GM12878 (cell line): ENCODE measurements around the gene PTBP1. TPM values are rescaled to one million over a fixed set of nuclear protein-coding genes. Genes with fewer than 3 reads are reported as not detected.

Experiments used
- ATAC-seq: fragments of 200-7000 bp; cut with Tn5 transposase; 3 replicates; pipeline ENCODE4 v1.9.1; 2020; ENCODE audit warnings: mild to moderate bottlenecking, moderate library complexity
- BruUV-seq: library from RNA; stranded (reverse); fragments of 400-500 nt; replicated peaks from 2 replicates; lab custom pipeline; 2021; lab: Mats Ljungman, UMichigan
- CTCF ChIA-PET: fragments of 300-600 bp; sonication (Branson Sonifier 250); formaldehyde crosslinking; extraction: SDS; loops from one replicate; lab custom pipeline; 2021; ENCODE audit warnings: inconsistent platforms; lab: Yijun Ruan, JAX
- POLR2A ChIA-PET: fragments of 350-600 bp; formaldehyde crosslinking; extraction: SDS; loops from one replicate; lab custom pipeline; 2021; ENCODE audit warnings: inconsistent platforms; lab: Charles Lee
- RAD21 ChIA-PET: fragments of 300-600 bp; sonication (Branson Sonifier 250); formaldehyde crosslinking; loops from one replicate; lab custom pipeline; 2023; ENCODE audit warnings: antibody characterized with exemption; ENCODE audit not compliant: unreplicated experiment; lab: Charles Lee
- SMC1A ChIA-PET: fragments of 300-600 bp; sonication (Branson Sonifier 250); formaldehyde crosslinking; loops from one replicate; lab custom pipeline; 2023; ENCODE audit not compliant: unreplicated experiment, uncharacterized antibody; lab: Charles Lee
- DNase-seq: peaks from one replicate; pipeline ENCODE4 v3.0.0-alpha.2; 2011; ENCODE audit warnings: low read depth, low spot score
- FAIRE-seq: peaks from 3 replicates; lab custom pipeline; 2011; peaks lifted over from hg19 to GRCh38; lab: Jason Lieb, UNC
- H2AFZ ChIP-seq: 2 replicates; pipeline ENCODE4 v1.6.0; 2011; ENCODE audit warnings: low read depth, low read length, control low read depth; ENCODE audit not compliant: control insufficient read depth
- H3K27ac ChIP-seq: 2 replicates; pipeline ENCODE4 v1.5.1; 2011; ENCODE audit warnings: control low read depth; ENCODE audit not compliant: control insufficient read depth, insufficient read depth
- H3K27me3 ChIP-seq, 2 experiments: replicated peaks in 1 of 2; 2 replicates each; pipeline versions ENCODE4 v1.6.0 to v1.6.1; 2011; ENCODE audit warnings: low read length in 1 of 2; ENCODE audit not compliant: control insufficient read depth in 2 of 2, insufficient read depth in 2 of 2
- H3K36me3 ChIP-seq, 2 experiments: 2 replicates each; pipeline ENCODE4 v1.5.1; 2011; ENCODE audit warnings: low read length in 1 of 2; ENCODE audit not compliant: control insufficient read depth in 2 of 2, insufficient read depth in 2 of 2
- H3K4me1 ChIP-seq: 2 replicates; pipeline ENCODE4 v1.6.1; 2011; ENCODE audit warnings: mild to moderate bottlenecking, low read length, moderate library complexity, mixed read lengths; ENCODE audit not compliant: control insufficient read depth, insufficient read depth
- H3K4me2 ChIP-seq: 2 replicates; pipeline ENCODE4 v1.6.0; 2011; ENCODE audit warnings: control low read depth; ENCODE audit not compliant: control insufficient read depth, insufficient read depth
- H3K4me3 ChIP-seq: fragments of 200-600 bp; sonication (generic); 2 replicates; pipeline ENCODE4 v1.5.1; 2016
- H3K79me2 ChIP-seq: 2 replicates; pipeline ENCODE4 v1.6.0; 2011; ENCODE audit warnings: low read length; ENCODE audit not compliant: control insufficient read depth, insufficient read depth
- H3K9ac ChIP-seq: 2 replicates; pipeline ENCODE4 v1.8.0; 2011; ENCODE audit warnings: low read length, control low read depth, mixed read lengths; ENCODE audit not compliant: control insufficient read depth, insufficient read depth
- H3K9me3 ChIP-seq: replicated peaks from 3 replicates; pipeline ENCODE4 v1.5.1; 2011; ENCODE audit warnings: mild to moderate bottlenecking, low read length; ENCODE audit not compliant: control insufficient read depth, insufficient read depth
- H4K20me1 ChIP-seq: 2 replicates; pipeline ENCODE4 v1.6.0; 2011; ENCODE audit not compliant: control insufficient read depth, insufficient read depth
- BCL11A ChIP-seq: IDR thresholded peaks from 2 replicates; pipeline ENCODE4 v1.6.1; 2011; ENCODE audit warnings: low read depth, low read length
- CREM ChIP-seq: IDR thresholded peaks from 2 replicates; pipeline ENCODE4 v1.6.1; 2014; ENCODE audit warnings: antibody characterized with exemption, low read depth
- FOXK2 ChIP-seq: fragments of 450-650 bp; IDR thresholded peaks from 2 replicates; pipeline ENCODE4 v1.6.1; 2017; ENCODE audit warnings: mild to moderate bottlenecking, moderate library complexity
- PAX5 ChIP-seq: IDR thresholded peaks from 2 replicates; pipeline ENCODE4 v1.6.1; 2011; ENCODE audit warnings: low read depth, low read length, borderline replicate concordance
- POLR2A ChIP-seq: IDR thresholded peaks from 2 replicates; pipeline ENCODE4 v1.6.1; 2011; ENCODE audit warnings: low read depth, mild to moderate bottlenecking, low read length
- POLR2AphosphoS5 ChIP-seq: IDR thresholded peaks from 2 replicates; pipeline ENCODE4 v1.6.1; 2011; ENCODE audit warnings: mild to moderate bottlenecking, low read length, inconsistent platforms
- WGBS: methylation state at CpG from one replicate; pipeline ENCODE4 v1.1.6; 2016; ENCODE audit warnings: low lambda C conversion rate; ENCODE audit not compliant: insufficient replicate concordance, insufficient coverage; ENCODE audit errors: missing lambda C conversion rate; 5-methylcytosine and 5-hydroxymethylcytosine counted together
- in situ Hi-C: fragments of 300-500 bp; cut with MboI; formaldehyde crosslinking; loops from 9 replicates; pipeline ENCODE4 v1.14.3; 2018; ENCODE audit warnings: mixed read lengths
- intact Hi-C: fragments of 100-400 bp; cut with micrococcal nuclease; formaldehyde crosslinking; loops from one replicate; pipeline ENCODE4 v1.14.2; 2022; ENCODE audit not compliant: unreplicated experiment
- polyA plus RNA-seq, 11 experiments: library from polyadenylated mRNA; depleted of rRNA in 4 of 11; unstranded in 6 of 11; stranded (reverse) in 5 of 11; fragments of >200 nt; fragmentation: Nextera tagmentation in 4 of 11; fragmentation: Illumina TruSeq in 1 of 11; extraction: Ambion mirVana in 4 of 11; extraction: Trizol in 1 of 11; gene quantifications; 1 replicate in 1 of 11; 2 replicates in 10 of 11; pipeline versions ENCODE4 v1.2.1 to v1.2.3, GENCODE V29; 2011 to 2016; ENCODE audit warnings: inconsistent platforms in 2 of 11, missing spikeins in 2 of 11, low read depth in 1 of 11
- total RNA-seq, 4 experiments: library from RNA; depleted of rRNA in 3 of 4; stranded (reverse); fragments of >200 nt in 3 of 4; fragmentation: Illumina TruSeq in 1 of 4; extraction: Trizol in 1 of 4; gene quantifications; 2 replicates each; pipeline versions ENCODE4 v1.2.1 to v1.2.3, GENCODE V29; 2013 to 2021
- TF ChIP-seq, protein P1 (sequence below): fragments of 450-650 bp; IDR thresholded peaks from 2 replicates; pipeline ENCODE4 v1.6.1; 2014; ENCODE audit warnings: mild to moderate bottlenecking

The PTBP1 gene
- total and polyA plus RNA-seq, 10 of the 15 experiments (the other 5 are each of a cell fraction or from before 2014, with no cell fraction given) = 13.1 to 532 (median 217) TPM

DNA sequence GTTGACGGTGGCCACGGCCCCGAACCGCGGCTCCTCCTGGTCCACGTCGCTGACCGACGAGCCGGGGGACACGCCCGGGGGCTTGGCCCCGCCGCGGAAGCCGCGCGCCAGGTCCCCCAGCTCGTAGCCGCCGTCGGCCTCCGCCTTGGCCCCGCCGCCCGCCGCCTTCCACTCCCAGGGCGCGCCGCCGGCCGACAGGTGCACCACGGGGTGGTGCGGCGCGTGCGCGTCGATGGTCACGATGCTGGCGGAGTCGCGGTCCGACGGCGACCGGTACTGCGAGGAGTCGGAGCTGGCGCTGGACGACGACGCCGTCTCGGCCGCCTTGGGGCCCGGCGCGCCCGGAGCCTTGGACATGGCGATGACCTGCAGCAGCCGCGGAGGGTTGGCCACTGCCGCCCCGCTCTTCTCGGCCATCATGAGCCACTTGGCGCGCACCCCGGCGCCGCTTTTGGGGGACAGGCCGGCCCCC is 15.5 kb downstream of the PTBP1 start:
- ATAC-seq (no peak), DNase-seq (no peak), FAIRE-seq (no peak)
- ChIA-PET CTCF (no interaction called here), RAD21 (no interaction called here), POLR2A (no interaction called here), SMC1A (no interaction called here)
- H4K20me1 ChIP-seq = no peaks in the 10 kb centered on the region; the same call in 1 of the 2 replicates
- intact Hi-C loops = no loop called here
- no peak overlapping the region for H3K27ac ChIP-seq
- no peaks in the 10 kb centered on the region; the same call in 2 of the 3 replicates for H3K9me3 ChIP-seq
- H3K4me2 ChIP-seq = no peak overlapping the region
- TF ChIP-seq FOXK2 (no peak), PAX5 (peak; percentile 27; the same call in 1 of the 2 replicates), CREM (no peak), POLR2A (peak; percentile 36), BCL11A (0 out of 2 replicates have a peak, but pooled peaks have one; percentile 44), POLR2AphosphoS5 (peak; percentile 44)
- TF ChIP-seq, protein P1, sequence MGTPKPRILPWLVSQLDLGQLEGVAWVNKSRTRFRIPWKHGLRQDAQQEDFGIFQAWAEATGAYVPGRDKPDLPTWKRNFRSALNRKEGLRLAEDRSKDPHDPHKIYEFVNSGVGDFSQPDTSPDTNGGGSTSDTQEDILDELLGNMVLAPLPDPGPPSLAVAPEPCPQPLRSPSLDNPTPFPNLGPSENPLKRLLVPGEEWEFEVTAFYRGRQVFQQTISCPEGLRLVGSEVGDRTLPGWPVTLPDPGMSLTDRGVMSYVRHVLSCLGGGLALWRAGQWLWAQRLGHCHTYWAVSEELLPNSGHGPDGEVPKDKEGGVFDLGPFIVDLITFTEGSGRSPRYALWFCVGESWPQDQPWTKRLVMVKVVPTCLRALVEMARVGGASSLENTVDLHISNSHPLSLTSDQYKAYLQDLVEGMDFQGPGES = no peak
- H2AFZ ChIP-seq = no peak overlapping the region
- H3K4me3 ChIP-seq = no peak overlapping the region
- in situ Hi-C loops = no loop called here
- no peak overlapping the region for H3K9ac ChIP-seq
- no peaks in the 10 kb centered on the region for H3K27me3 ChIP-seq
- no peaks in the 10 kb centered on the region for H3K4me1 ChIP-seq
- peaks cover 22 to 25% of the 10 kb centered on the region in 2 experiments; a peak in 3 of 4 replicates for H3K36me3 ChIP-seq
- BruUV-seq = no TSS peak
- WGBS = over 99% methylated on average over 46 of the region's 72 CpGs
- H3K79me2 ChIP-seq = no peaks in the 10 kb centered on the region; the same call in 1 of the 2 replicates
